Uterus (tissue), 2 donors: ENCODE data around the gene RIC1.

Experiments
- POLR2A ChIP-seq, 2 donors: fragments of 450-650 bp; IDR thresholded peaks; one replicate each; pipeline ENCODE4 v1.6.1; 2016; ENCODE audit warnings: antibody characterized with exemption in 2 of 2, mild to moderate bottlenecking in 1 of 2, moderate library complexity in 1 of 2
- TF ChIP-seq, protein P1 (sequence below), 4 experiments: fragments of 200-600 bp in 2 of 4; fragments of 450-650 bp in 2 of 4; sonication (generic) in 2 of 4; IDR thresholded peaks; one replicate each; pipeline ENCODE4 v1.5.1; 2016 to 2019; ENCODE audit warnings: antibody characterized with exemption in 4 of 4, mild to moderate bottlenecking in 2 of 4, moderate library complexity in 1 of 4

- no peak for TF ChIP-seq POLR2A (IDR thresholded peaks at IDR 0.05)
- TF ChIP-seq, protein P1, sequence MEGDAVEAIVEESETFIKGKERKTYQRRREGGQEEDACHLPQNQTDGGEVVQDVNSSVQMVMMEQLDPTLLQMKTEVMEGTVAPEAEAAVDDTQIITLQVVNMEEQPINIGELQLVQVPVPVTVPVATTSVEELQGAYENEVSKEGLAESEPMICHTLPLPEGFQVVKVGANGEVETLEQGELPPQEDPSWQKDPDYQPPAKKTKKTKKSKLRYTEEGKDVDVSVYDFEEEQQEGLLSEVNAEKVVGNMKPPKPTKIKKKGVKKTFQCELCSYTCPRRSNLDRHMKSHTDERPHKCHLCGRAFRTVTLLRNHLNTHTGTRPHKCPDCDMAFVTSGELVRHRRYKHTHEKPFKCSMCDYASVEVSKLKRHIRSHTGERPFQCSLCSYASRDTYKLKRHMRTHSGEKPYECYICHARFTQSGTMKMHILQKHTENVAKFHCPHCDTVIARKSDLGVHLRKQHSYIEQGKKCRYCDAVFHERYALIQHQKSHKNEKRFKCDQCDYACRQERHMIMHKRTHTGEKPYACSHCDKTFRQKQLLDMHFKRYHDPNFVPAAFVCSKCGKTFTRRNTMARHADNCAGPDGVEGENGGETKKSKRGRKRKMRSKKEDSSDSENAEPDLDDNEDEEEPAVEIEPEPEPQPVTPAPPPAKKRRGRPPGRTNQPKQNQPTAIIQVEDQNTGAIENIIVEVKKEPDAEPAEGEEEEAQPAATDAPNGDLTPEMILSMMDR (IDR thresholded peaks at IDR 0.05) = no peak
Measured at GRCh38 chr9:5756633-5757032, 127.7 kb downstream of the RIC1 start.
